ENCODE measurements around the gene NUP107. TPM values are rescaled to one million over a fixed set of nuclear protein-coding genes. Genes with fewer than 3 reads are reported as not detected.

The NUP107 gene
- total RNA-seq, 1 donor from 2014 or later = 51.1 TPM

DNA sequence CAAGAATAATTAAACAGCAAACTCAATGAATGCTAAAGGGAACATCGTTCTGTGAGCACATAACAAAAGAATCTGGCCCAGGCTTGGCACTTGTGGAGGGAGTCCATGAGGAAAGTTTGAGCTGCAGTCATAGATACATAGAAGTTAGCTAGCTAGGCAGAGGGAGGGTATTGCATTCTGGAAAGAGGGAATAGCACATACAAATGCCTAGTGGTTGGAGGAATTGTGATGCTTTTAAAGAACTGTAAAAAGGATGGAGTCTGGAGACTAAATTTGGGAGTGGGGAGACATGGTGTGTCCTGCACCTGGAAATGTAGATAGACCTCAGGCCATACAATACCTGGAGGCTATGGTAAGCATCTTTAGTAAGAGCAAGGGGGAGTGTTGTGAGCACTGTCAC lies 83.2 kb downstream of the NUP107 start:
- no peak overlapping the region for H3K4me3 ChIP-seq (ENCODE audit: low read depth, low read length)
- no peaks in the 10 kb centered on the region for H3K36me3 ChIP-seq (ENCODE audit: control insufficient read depth, insufficient read depth, low read length)
- no peaks in the 10 kb centered on the region for H3K27me3 ChIP-seq (ENCODE audit: control insufficient read depth, insufficient read depth, low read length)
- no peak for DNase-seq (ENCODE audit: low read depth)
- TF ChIP-seq, protein P1, sequence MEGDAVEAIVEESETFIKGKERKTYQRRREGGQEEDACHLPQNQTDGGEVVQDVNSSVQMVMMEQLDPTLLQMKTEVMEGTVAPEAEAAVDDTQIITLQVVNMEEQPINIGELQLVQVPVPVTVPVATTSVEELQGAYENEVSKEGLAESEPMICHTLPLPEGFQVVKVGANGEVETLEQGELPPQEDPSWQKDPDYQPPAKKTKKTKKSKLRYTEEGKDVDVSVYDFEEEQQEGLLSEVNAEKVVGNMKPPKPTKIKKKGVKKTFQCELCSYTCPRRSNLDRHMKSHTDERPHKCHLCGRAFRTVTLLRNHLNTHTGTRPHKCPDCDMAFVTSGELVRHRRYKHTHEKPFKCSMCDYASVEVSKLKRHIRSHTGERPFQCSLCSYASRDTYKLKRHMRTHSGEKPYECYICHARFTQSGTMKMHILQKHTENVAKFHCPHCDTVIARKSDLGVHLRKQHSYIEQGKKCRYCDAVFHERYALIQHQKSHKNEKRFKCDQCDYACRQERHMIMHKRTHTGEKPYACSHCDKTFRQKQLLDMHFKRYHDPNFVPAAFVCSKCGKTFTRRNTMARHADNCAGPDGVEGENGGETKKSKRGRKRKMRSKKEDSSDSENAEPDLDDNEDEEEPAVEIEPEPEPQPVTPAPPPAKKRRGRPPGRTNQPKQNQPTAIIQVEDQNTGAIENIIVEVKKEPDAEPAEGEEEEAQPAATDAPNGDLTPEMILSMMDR (IDR thresholded peaks at IDR 0.05; ENCODE audit: insufficient read depth, low read length, poor library complexity, severe bottlenecking) = no peak

GRCh38 chr12:68771223-68771925 lies 84.6 kb downstream of the NUP107 start:
- no peaks in the 10 kb centered on the region for H3K36me3 ChIP-seq (ENCODE audit: control insufficient read depth, insufficient read depth, low read length)
- H3K27me3 ChIP-seq (ENCODE audit: control insufficient read depth, insufficient read depth, low read length) = no peaks in the 10 kb centered on the region
- H3K4me3 ChIP-seq (ENCODE audit: low read depth, low read length) = no peak overlapping the region
- DNase-seq (ENCODE audit: low read depth) = no peak
- TF ChIP-seq, protein P1 (IDR thresholded peaks at IDR 0.05; ENCODE audit: insufficient read depth, low read length, poor library complexity, severe bottlenecking) = no peak

GRCh38 chr12:68772714-68773113 lies 85.9 kb downstream of the NUP107 start:
- DNase-seq (ENCODE audit: low read depth) = no peak
- TF ChIP-seq, protein P1 (IDR thresholded peaks at IDR 0.05; ENCODE audit: insufficient read depth, low read length, poor library complexity, severe bottlenecking) = no peak
- no peaks in the 10 kb centered on the region for H3K27me3 ChIP-seq (ENCODE audit: control insufficient read depth, insufficient read depth, low read length)

GRCh38 chr12:68773582-68773981 lies 86.8 kb downstream of the NUP107 start:
- Histone ChIP-seq H3K27me3 (ENCODE audit: control insufficient read depth, insufficient read depth, low read length) (no peaks in the 10 kb centered on the region), H3K4me3 (ENCODE audit: low read depth, low read length) (no peak overlapping the region), H3K36me3 (ENCODE audit: control insufficient read depth, insufficient read depth, low read length) (no peaks in the 10 kb centered on the region)
- no peak for DNase-seq (ENCODE audit: low read depth)
- TF ChIP-seq, protein P1 (IDR thresholded peaks at IDR 0.05; ENCODE audit: insufficient read depth, low read length, poor library complexity, severe bottlenecking) = no peak

More at GRCh38 chr12:68772714-68773113, 85.9 kb downstream of the NUP107 start:
- no peaks in the 10 kb centered on the region for H3K36me3 ChIP-seq (ENCODE audit: control insufficient read depth, insufficient read depth, low read length)
- no peak overlapping the region for H3K4me3 ChIP-seq (ENCODE audit: low read depth, low read length)

DNA sequence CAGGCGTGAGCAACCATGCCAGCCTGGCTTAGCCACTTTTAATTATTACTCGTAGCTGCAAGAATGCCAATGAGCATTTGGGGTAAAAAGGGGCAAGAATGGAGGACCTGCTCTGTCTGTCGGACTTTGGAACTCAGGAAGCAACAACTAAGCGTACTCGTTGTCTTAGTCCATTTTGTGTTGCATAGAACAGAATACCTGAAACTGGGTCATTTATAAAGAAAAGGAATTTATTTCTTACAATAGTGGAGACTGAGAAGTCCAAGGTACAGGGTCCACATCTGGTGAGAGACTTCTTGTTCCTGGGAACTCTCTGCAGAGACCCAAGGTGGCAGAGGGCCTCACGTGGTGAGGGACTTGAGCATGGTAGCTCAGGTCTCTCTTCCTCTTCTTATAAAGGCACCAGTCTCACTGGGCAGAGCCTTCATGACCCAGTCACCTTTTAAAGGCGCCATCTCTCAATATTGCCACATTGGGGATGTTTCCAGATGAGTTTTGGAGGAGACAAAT lies 88.4 kb downstream of the NUP107 start:
- Histone ChIP-seq H3K27me3 (ENCODE audit: control insufficient read depth, insufficient read depth, low read length) (no peaks in the 10 kb centered on the region), H3K4me3 (ENCODE audit: low read depth, low read length) (no peak overlapping the region), H3K36me3 (ENCODE audit: control insufficient read depth, insufficient read depth, low read length) (no peaks in the 10 kb centered on the region)
- TF ChIP-seq, protein P1 (IDR thresholded peaks at IDR 0.05; ENCODE audit: insufficient read depth, low read length, poor library complexity, severe bottlenecking) = no peak
- DNase-seq (ENCODE audit: low read depth) = no peak

Measured in kidney epithelial cell (primary cell).